T-helper 1 cell treated with Interleukin-12 subunit alpha and Interleukin-12 subunit beta and Interleukin-4 antibody, amounts not matched to agents 30 μg/mL and 1 μg/mL, for 36 hours (primary cell): ENCODE measurements around the gene WNT16.
A peak's percentile ranks its signal among the peaks of the same experiment; 100 is the strongest.

Experiments used
- H3K27ac Mint-ChIP-seq: one replicate; pipeline ENCODE4 v1.8.0; 2021; ENCODE audit warnings: mild to moderate bottlenecking, mixed read lengths
- H3K27me3 Mint-ChIP-seq: one replicate; pipeline ENCODE4 v1.8.0; 2021; ENCODE audit warnings: low read depth, mixed read lengths
- H3K36me3 Mint-ChIP-seq: one replicate; pipeline ENCODE4 v1.8.0; 2021; ENCODE audit warnings: low read depth, mixed read lengths
- H3K4me1 Mint-ChIP-seq: one replicate; pipeline ENCODE4 v1.8.0; 2021; ENCODE audit warnings: low read depth, mixed read lengths
- H3K4me3 Mint-ChIP-seq: one replicate; pipeline ENCODE4 v1.8.0; 2021; ENCODE audit warnings: mild to moderate bottlenecking, moderate library complexity, mixed read lengths
- H3K9me3 Mint-ChIP-seq: one replicate; pipeline ENCODE4 v1.8.0; 2021; ENCODE audit warnings: mixed read lengths

WNT16 gene

DNA sequence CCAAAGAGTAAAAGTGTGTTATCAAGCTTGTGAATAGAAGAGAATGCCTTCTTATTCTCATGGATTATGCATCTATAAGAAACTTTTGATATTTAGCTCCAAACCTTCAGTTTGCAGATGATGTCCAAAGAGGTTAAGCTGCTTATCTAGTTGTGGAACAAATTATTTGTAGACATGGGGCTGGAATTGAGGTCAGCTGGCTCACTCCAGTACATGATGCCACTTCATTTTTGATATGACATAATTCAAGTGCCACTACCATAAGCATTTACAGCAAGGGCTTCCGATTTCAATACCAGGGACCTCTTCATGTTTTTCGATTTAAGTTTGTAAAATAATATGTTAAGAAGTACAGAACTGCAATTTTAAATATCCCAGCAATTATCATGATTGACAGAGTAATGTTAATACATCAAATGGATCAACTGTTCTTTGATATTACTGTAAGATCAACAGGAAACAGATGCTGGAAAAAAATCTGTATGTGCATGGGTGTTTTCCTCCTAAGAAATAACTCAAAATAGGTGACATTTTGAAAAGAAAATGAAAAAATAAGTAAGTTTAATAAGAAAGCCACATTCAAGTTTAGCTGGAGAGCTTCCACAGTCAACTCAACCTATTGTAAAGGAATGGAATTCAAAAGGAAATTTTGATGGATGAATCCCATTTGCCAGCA lies 54.6 kb downstream of the WNT16 start:
- Mint-ChIP-seq H3K27me3 (no peaks in the 10 kb centered on the region), H3K4me1 (peaks cover 54% of the 10 kb centered on the region), H3K9me3 (no peaks in the 10 kb centered on the region), H3K36me3 (peaks cover 25% of the 10 kb centered on the region), H3K4me3 (no peak overlapping the region), H3K27ac (no peak overlapping the region)

GRCh38 chr7:121384265-121384664 lies 55.5 kb downstream of the WNT16 start:
- Mint-ChIP-seq H3K36me3 (peaks cover 25% of the 10 kb centered on the region), H3K27ac (no peak overlapping the region), H3K4me1 (peaks cover 59% of the 10 kb centered on the region), H3K27me3 (no peaks in the 10 kb centered on the region), H3K9me3 (no peaks in the 10 kb centered on the region), H3K4me3 (no peak overlapping the region)

GRCh38 chr7:121385056-121385799 lies 56.4 kb downstream of the WNT16 start:
- peaks cover 20% of the 10 kb centered on the region for H3K36me3 Mint-ChIP-seq
- H3K9me3 Mint-ChIP-seq: no peaks in the 10 kb centered on the region
- no peaks in the 10 kb centered on the region for H3K27me3 Mint-ChIP-seq
- H3K4me3 Mint-ChIP-seq: no peak overlapping the region
- peaks cover 64% of the 10 kb centered on the region for H3K4me1 Mint-ChIP-seq
- H3K27ac Mint-ChIP-seq: peak overlapping the region; percentile 53

GRCh38 chr7:121385800-121386179 lies 57.0 kb downstream of the WNT16 start:
- Mint-ChIP-seq H3K36me3 (peaks cover 17% of the 10 kb centered on the region), H3K4me3 (no peak overlapping the region), H3K4me1 (peaks cover 68% of the 10 kb centered on the region), H3K9me3 (no peaks in the 10 kb centered on the region), H3K27ac (peak overlapping the region; percentile 22), H3K27me3 (no peaks in the 10 kb centered on the region)

DNA sequence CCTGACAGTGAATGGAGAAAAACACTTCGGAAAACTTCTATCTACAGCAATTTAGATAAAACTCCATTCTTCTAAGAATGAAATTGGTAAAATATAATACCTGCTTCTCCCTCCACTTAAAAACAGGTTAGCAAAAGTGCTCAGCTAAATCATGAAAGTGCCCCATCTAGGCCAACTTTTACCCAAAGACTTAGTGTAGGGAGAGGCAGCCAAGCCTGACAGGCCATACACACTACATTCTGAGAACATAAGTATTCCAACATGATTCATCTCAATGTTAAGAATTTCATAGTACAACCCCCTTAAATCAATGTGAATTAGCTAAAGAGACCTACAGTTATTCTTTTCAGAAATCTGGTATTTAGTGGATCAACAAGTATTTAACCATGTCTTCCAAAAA lies 60.1 kb downstream of the WNT16 start:
- Mint-ChIP-seq H3K4me1 (peaks cover 73% of the 10 kb centered on the region), H3K4me3 (no peak overlapping the region), H3K36me3 (peaks cover 24% of the 10 kb centered on the region), H3K27ac (no peak overlapping the region), H3K27me3 (no peaks in the 10 kb centered on the region), H3K9me3 (no peaks in the 10 kb centered on the region)

DNA sequence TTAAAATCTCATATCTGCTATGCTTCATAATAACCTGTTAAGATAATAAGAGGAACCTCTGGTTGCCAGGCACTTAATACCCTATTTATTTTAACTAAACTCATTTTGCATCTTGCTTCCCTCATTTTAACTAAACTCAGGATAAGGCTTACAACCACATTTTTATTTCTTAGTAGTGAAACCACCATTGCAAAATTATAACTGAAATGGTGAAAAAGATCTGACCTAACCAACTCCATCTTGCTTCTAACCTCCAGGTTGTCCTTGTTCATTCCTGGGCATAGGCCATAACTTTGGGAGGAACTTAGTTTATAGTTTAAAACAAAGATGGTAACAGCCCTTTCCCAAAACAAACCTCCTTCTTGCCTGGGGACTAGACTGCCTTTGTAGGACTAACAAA lies 61.3 kb downstream of the WNT16 start:
- H3K27ac Mint-ChIP-seq: no peak overlapping the region
- peak overlapping the region; percentile 17 for H3K4me3 Mint-ChIP-seq
- no peaks in the 10 kb centered on the region for H3K9me3 Mint-ChIP-seq
- peaks cover 71% of the 10 kb centered on the region for H3K4me1 Mint-ChIP-seq
- no peaks in the 10 kb centered on the region for H3K27me3 Mint-ChIP-seq
- peaks cover 19% of the 10 kb centered on the region for H3K36me3 Mint-ChIP-seq

DNA sequence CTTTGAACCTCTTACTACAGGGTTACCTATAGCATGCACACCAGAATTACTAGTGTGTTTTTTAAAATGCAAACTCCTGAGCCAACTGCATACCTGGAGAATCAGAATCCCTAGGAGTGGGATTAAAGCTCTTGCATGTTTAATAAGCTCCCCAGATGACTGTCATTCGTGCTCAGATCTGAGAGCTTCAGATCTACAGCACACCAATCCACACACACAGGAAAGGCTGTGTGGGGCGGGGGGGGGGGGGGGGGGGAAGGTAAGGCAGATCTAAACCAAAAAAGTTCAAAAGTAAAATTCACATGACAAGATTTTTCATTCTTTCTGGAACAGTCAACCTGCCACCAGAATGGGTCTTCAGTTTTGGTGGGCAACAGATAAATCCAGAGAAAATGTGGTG lies 61.8 kb downstream of the WNT16 start:
- Mint-ChIP-seq H3K4me3 (peak overlapping the region; percentile 17), H3K36me3 (peaks cover 19% of the 10 kb centered on the region), H3K27ac (no peak overlapping the region), H3K4me1 (peaks cover 67% of the 10 kb centered on the region), H3K9me3 (no peaks in the 10 kb centered on the region), H3K27me3 (no peaks in the 10 kb centered on the region)
